IPS DF 4.7 (cell line): ENCODE results near the gene KIF6.
"Not testable (repeated sequence)": the region's sequence is repeated elsewhere in the genome, so short reads cannot be mapped to it uniquely, and the experiment has no call there.

Experiments used
- DNase-seq: peaks from one replicate; pipeline ENCODE4 v3.0.0-alpha.2; 2013; ENCODE audit warnings: low spot score; ENCODE audit errors: extremely low read depth

Gene KIF6

DNA sequence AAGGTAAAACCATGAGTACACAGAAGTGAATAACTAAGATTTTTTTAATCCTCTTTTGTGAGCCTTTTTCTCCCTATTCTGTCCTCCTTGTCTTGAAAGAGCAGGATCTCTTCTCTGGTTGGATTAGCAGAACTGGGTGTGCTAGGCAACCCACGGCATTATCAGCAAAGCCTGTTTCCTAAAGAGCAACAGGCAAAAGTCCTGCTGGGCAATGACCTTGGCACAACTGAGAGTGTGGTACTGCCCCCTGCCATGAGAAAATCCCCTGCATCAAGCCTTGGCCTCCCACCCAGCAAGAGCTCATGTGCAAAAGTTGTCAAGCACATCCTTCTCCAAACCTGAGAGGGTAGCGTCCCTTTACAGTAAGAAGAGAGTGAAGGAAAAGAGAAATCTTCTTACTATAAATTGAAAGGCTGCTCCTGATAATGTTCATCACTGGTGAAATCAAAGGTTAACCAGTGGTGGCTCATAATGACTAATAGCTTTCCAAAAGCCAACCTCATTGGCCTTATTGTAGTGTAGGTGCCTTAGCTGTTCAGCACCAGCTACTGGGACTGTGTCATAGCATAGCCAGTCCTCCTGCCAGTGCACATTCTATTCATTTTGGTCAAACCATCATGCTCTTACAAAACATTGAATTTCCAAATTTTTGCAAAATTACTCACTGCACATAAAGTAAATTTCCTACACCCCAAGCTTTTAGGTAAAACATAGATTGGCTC is 17.1 kb downstream of the KIF6 start:
- no peak for DNase-seq

DNA sequence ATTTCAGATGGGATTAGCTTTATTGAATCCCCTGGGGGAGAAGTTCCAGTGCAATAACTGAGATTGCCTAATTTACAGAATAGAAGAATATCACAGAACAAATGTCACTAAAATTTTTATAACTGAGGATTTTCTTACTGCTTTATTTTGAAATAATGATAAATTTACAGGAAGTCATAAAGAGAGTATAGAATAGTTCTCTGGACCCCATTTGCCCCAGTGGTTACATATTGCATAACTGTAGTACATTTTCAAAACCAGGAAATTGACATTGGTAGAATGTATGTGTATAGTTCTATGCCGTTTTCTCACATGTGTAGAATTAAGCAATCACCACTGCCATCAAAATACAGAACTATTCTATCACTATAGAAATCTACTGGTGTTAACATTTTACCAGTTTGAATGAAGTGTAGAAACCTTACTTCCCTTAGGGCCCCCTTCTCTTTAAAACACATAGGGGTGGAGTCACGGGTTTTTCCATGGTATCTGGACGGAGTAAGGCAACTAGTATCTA is 18.3 kb downstream of the KIF6 start:
- DNase-seq: no peak

DNA sequence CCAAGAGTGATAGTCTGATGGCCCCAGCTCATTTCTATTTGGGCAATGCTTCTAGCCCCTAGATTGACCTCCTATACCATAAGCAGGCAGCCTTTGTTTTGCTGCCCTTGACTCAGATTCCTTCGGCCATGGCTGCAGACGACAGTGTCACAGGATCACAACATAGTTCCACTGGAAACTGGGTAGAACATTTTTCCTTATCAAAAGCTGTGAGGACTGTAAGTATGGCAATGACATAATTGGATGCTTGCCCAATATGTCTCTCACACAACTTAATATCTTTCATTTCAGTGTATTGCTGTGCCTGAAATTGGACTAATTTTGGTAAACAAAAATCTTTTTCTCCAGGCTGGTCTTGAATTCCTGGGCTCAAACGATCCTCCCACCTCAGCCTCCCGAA is 22.9 kb downstream of the KIF6 start:
- DNase-seq: no peak

DNA sequence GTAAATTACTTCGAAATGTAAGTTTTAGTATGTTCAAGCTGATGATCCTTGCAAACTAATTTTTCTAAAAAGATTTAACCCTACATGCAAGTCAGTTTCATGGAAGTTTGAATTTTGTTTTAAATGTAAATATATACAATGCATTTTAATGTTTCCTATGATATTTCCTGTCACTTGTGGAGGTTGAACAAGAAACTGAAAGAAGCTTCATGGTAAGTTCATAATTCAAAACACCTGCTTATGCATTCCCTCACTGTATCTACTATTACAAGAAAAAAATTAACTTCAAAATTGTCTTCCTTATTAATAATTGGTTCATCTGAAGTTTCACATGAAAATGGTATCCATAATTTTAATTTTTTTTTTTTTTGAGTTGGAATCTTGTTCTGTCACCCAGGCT is 24.8 kb downstream of the KIF6 start:
- DNase-seq: no peak

DNA sequence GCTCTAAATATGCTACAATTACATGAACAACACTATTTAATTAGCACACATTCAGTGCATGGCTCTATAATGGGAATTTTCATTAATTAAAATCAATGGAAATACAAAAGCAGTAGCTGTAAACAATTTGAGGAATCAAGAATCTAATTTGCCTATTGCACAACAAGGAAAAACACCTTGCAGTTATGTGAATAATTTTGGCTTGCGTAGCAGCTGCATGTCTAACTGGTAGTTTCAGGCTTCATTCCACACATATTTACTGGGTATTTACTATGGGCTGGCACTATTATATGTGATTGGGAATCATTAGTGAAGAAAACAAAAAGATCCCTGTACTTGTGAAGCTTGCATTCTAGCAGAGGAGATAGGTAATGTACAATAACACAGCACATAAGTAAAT is 26.4 kb downstream of the KIF6 start:
- no peak for DNase-seq

DNA sequence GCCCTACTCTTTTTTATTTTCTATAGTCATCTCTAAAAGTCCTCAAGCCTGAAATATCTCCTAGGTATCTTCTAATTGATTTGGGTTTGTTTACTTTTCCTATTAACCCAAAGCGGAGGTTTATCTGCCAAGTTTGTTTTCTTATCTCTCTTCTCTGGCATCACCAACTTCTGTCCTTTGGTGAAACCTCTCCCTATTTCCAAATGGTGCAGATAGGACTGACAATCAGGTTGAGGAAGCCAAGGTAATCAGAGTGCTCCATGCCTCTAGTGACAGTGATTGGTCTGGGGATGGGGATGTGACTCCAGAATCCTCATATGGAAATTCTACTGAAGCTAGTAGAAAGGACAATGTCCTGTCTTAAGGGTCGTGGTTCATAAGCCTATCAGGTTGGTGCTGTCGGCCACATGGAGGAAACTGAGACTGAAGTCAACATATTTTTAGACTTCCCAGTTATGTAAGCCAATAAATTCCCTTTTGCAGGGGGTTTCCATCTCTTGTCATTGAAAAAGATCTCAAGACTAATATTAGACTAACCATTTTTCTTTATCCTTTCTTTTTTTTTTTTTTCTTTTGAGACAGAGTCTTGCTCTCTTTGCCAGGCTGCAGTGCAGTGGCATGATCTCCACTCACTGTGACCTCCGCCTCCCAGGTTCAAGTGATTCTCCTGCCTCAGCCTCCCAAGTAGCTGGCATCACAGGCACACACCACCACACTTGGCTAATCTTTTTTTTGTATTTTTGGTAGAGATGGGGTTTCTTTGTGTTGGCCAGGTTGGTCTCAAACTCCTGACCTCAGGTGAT is 28.0 kb downstream of the KIF6 start:
- no peak for DNase-seq

DNA sequence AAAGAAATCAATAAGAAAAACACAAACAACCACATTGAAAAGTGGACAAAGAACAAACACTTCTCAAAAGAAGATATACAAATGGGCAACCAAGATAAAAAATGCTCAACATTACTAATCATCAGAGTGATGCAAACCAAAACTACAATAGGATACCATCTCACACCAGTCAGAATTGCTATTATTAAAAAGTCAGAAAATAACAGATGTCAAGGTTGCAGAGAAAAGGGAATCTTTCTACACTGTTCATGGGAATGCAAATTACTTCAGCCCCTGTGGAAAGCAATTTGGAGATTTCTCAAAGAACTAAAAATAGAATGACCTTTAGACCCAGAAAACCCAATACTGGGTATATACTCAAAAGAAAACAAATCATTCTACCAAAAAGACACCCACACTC is 29.8 kb downstream of the KIF6 start:
- no peak for DNase-seq

DNA sequence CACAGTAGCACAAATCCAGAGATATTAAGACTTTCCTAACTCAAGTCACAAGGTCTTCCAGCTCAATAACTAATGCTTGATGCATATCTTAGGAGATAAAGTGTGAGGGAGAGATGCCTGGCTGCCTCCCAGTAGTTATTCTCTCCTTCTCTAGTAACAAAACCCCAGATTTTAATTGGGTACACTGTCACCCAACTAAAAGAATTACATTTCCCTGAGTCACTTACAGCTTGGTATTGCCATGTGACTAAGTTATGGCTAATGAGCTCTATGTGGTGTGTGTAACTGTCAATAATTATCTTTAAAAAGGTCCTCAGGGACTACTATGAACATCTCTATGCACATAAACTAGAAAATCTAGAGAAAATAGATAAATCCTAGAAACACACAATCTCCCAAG is 32.0 kb downstream of the KIF6 start:
- DNase-seq: no peak

DNA sequence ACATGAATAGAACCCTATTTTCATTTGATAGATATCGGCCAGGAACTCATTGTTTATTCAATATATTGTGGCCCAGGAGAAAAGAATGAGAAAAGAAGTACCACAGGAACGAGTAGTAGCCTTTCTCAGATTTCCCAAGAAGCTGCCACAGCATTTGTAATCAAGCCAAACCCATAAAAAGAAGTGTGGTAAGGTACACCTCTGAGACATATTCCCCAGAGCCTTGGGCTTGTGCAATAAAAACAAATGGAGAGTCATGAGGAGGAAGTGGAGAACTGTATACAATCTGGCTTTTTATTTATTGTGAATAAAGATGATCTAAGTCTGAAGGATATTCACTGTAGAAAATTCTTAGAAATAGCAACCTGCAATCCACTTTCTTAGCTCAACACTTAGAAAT is 36.7 kb downstream of the KIF6 start:
- no peak for DNase-seq

DNA sequence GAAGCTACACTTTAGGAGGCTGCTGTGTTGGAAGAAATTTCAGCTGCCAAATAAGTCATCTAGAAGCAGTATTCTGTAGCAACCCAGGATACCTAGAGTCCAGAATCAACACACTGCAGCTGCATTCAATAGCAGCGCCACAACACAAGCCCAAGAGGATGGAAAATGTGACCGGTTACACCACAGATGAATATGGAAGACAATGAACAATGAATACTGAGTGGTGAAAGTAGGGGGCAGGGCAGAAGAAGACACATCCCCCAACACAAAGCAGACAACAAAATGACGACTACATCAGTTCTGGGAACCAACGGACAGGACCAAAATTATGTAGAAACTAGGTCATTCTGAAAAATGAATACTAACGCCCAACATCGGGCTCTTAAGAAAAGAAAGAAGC is 38.2 kb downstream of the KIF6 start:
- no peak for DNase-seq

DNA sequence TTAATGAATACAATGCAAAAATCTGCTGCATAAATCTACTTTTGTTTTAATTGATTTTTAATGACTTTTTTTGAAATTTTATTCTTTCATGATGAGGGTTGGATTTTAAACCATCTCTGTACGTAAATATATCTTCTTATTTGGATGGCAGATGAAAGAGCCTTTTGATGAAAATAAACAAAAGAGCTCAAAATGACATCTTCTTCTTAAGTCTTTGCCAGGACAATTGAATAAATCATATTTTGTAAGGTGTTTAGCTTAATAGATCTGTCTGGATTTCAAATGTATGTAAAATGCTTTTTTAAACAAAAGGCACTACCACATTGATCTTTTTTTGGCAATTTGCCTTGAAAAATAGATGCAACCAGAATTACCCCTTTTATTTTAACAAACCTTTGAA is 39.3 kb downstream of the KIF6 start:
- no peak for DNase-seq

DNA sequence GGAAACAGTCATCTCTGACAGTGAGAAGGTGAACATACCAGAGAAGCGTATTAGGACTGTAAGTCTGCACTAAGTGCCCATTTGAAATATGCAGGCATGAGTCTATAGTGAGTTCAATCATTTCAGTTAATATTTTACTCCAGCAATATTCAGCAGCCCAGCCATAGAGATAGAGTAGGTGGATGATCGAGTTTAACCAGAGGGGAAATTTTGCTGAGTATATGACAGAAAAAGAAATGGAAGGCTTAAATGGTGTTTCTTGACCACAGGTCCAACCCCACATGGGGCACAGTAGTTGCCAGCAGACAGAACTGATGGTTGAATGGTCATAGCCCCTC is 39.8 kb downstream of the KIF6 start:
- DNase-seq: no peak

DNA sequence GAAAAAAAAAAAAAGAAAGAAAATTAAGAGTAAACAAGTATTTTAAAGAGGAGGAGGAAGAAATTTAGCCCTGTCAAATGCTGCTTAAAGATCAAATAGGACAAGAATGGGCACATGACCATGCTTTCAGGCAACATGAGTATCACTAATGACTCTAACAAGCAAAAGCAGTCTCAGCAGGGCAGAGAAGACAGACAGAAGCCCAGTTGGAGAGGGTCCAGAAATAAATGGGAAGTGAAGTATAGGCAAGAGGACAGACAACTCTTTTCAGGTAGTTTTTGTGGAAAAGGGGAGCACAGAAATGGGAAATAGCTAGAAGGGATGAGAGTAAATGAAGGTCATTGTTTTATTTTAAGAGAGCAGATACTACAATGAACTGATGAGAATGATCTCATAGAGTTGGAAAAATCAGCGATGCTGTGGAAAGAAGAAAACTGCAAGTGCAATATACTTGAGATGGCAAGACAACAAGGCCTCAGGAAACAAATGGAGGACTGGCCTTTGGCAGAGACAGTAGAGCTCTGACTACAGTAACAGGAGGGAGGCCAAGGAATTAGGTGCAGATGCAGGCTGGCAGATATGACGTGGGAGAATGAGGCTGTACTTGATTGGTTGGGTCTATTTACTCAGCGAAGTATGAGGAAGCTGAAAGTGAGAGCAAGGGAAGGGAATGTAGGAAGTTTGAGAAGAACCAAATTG is 40.3 kb downstream of the KIF6 start:
- DNase-seq: no peak

DNA sequence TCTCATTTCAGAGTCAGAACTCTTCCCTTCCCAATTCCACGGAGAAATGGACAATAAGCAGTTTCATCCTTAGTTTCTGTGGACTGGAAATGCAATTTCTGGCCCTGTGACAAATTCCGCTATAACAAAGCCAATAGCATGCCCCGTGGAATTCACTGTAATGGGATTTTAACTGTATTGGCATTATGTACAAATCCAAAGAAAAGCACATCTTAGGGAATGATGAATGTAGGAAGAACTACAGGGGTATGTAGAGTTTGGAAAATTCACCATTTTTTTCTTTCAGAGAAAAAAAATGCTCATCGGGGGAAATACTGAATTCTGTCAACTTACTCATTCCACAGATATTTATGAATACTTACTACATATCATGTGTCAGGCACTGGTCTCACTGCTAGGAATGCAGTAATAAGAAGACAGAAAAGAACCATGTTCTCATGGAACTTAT is 43.5 kb downstream of the KIF6 start:
- no peak for DNase-seq

DNA sequence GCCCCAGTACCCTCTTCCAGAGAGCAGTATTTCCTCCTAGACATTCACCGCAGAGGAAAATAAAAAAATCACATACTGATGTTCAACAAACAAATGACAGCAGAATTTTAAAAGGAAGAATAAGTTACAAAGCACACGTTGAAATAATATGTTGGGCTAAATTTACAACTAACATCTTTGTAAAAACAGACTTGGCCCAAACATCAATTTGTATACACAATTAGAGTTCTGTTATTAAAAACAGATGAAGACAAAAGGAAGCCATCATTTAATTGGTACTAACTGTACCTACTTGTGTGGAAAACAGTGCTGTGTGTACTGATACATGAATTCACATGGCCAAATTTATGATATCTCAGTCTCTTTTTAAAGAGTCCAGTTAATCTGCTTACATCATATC is 46.3 kb downstream of the KIF6 start:
- no peak for DNase-seq

DNA sequence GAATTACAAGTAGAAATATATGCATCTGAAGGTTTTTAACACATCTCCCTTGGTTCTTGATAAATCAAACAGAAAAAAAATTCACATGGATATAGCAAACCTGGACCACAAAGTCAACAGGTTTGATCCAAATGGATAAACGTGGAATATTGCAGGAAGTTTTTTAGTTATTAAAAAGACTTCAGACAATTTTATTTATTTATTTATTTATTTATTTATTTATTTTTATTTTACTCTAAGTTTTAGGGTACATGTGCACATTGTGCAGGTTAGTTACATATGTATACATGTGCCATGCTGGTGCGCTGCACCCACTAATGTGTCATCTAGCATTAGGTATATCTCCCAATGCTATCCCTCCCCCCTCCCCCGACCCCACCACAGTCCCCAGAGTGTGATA is 47.9 kb downstream of the KIF6 start:
- not testable (repeated sequence) for DNase-seq

DNA sequence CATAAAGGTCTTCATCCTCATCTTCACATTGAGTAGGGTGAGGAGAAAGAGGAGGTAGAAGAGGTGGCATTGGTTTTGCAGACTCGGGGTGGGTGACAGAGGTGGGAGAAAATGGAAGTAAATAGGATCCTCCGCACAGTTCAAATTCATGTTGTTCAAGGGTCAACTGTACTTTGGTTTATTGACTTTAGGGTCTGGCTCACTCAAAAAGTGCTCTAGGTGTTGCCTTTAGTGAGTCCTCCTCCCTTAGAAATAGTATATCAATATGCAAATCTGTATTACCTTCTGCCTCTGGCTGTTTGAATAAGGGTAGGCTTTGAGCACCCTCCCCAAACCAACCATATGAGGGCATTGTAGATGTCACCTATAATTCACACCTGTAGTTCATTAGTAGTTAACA is 54.7 kb downstream of the KIF6 start:
- no peak for DNase-seq

DNA sequence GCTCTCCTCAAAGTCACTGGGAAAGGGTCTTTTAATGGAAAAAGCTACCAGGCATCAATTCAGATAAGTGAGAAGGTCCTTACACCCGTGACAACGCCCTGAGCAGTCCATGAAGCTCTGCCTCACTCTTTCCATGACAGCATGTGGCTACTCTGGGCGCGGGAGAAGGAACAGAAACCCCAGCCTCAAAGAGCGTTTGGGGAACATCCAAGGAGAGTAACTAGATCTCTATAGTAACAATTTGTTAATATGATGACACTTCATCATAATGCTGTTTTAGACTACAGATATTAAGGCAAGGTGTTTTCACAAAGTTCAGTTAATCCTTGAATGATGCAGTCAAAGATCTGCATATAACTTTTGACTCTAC is 55.2 kb downstream of the KIF6 start:
- DNase-seq: no peak

DNA sequence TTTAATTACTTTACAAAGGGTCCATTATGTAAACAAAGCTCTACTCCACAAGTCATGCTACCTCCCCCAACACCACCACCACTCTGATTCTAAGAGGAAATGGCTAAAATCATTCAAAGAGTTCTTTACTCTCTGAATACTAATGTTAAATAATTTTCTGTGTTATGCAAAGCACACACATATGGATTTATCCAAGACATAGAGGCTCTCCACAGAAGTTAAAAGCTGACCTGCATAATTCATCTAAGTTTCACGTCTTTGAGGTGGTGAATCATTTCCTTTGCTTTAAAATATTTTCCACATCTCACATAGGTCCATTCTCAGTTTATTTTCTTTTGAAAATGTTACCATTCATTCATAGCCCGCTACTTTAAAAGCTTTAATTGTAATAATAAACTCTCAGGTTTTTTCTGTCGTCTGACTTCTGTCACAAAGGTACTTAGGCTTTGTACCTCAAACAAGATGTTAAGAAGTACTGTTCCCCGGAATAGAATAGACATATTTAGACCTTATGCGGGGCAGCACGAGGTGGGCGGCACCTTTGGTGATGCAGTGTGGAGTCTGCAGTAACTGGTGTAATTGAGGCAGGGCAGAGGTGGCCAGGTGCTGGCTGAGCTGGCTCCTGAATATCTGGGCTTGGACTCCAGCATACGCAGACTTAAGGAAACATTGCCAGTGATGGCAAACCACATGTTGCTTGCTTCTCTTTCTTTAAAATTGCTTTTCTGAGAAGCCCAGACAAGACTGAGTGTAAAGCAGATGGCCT is 55.8 kb downstream of the KIF6 start:
- no peak for DNase-seq

DNA sequence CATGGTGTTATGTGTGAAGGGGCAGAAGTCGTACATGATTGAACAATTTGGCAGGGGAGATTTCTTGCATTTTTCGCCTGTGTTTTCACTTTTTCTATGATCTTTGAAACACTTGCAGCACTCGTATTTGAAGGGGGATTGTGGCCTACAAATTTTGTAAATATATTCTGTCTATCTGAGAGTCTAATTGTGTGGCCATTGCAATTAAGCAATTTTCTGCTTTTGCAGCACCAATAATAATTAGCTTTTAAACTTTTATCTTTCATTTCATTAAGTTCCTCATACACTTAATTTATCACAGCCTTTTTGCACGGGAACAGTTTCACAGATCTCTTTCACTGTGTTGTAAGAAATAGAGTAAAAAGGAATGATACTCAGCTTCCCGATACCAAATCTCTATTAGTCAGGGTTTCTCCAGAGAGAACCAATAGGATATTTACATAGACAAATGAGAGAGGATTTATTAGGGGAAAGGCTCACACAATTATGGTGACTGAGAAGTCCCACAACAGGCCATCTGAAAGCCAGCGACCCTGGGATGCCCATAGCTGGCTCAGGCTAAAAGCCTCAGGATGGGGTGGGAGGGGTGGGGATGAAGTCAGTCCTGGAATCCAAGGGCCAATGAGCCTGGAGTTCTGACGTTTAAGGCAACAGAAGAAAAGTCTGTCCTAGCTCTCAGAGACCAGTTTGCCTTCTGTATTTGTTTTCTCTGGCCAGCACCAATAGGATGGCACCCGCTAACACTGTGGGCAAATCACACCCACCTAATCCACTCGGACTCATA is 58.3 kb downstream of the KIF6 start:
- no peak for DNase-seq

DNA sequence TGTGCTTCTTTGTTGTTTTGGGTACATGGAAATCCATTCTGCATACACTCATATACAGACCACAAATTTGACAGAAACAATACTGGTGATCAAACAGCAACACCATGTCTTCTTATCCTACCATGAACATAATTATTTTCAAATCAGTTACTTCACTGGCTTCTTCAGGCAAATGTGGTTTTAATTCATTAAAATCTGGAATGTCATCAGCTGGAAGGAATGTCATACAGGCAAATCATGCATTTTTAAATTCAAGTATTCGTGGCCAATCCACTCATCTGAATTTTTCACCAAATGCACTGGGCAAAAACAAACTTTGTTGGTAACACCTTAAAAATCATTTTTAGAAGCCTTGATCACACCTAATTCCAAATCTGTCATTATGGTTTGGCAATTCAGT is 59.3 kb downstream of the KIF6 start:
- no peak for DNase-seq
